SK-N-SH (cell line): Measurements from ENCODE around the gene STX11. TPM values are rescaled to one million over a fixed set of nuclear protein-coding genes. Genes with fewer than 3 reads are reported as not detected.

Source experiments
- CTCF ChIA-PET: fragments of 300-600, 350-600 bp; formaldehyde crosslinking; extraction: SDS; loops from one replicate; lab custom pipeline; 2021; lab: Yijun Ruan, JAX
- POLR2A ChIA-PET: fragments of 350-600 bp; sonication (Branson Sonifier 250); formaldehyde crosslinking; extraction: SDS; loops from one replicate; lab custom pipeline; 2020; ENCODE audit warnings: antibody characterized with exemption, inconsistent platforms; lab: Yijun Ruan, JAX
- DNase-seq: peaks from one replicate; pipeline ENCODE4 v3.0.0; 2012
- H2AFZ ChIP-seq: fragments of 200-600 bp; sonication (generic); 2 replicates; pipeline ENCODE4 v1.8.1; 2016; ENCODE audit warnings: antibody characterized with exemption, mild to moderate bottlenecking, low read depth
- H3F3A ChIP-seq: fragments of 200-600 bp; sonication (generic); replicated peaks from 2 replicates; pipeline ENCODE3; 2016; ENCODE audit warnings: antibody characterized with exemption, mild to moderate bottlenecking; ENCODE audit not compliant: insufficient read depth
- H3K27ac ChIP-seq, 2 experiments: fragments of 200-500 bp in 1 of 2; fragments of 200-600 bp in 1 of 2; sonication (Bioruptor generic) in 1 of 2; sonication (generic), shearing (Covaris generic) in 1 of 2; 2 replicates each; pipeline versions ENCODE4 v1.5.1 to v1.6.1; 2014 to 2016; ENCODE audit warnings: low read depth in 2 of 2, inconsistent platforms in 1 of 2, low read length in 1 of 2, mild to moderate bottlenecking in 1 of 2, mixed read lengths in 1 of 2
- H3K27me3 ChIP-seq: fragments of 200-600 bp; sonication (generic), shearing (Covaris generic); 2 replicates; pipeline ENCODE4 v1.6.1; 2016; ENCODE audit warnings: mixed run types; ENCODE audit not compliant: insufficient read depth
- H3K36me3 ChIP-seq, 2 experiments: fragments of 200-500 bp in 1 of 2; fragments of 200-600 bp in 1 of 2; sonication (Bioruptor generic) in 1 of 2; sonication (generic) in 1 of 2; replicated peaks in 1 of 2; 2 replicates each; pipeline versions ENCODE3 to v1.5.1; 2014 to 2016; ENCODE audit warnings: low read length in 1 of 2, mild to moderate bottlenecking in 1 of 2; ENCODE audit not compliant: insufficient read depth in 2 of 2, control insufficient read depth in 1 of 2
- H3K4me1 ChIP-seq, 2 experiments: fragments of 200-500 bp in 1 of 2; fragments of 200-600 bp in 1 of 2; sonication (Bioruptor generic) in 1 of 2; sonication (generic), shearing (Covaris generic) in 1 of 2; 2 replicates each; pipeline versions ENCODE4 v1.5.1 to v1.6.1; 2014 to 2016; ENCODE audit warnings: low read depth in 1 of 2, low read length in 1 of 2, mixed run types in 1 of 2; ENCODE audit not compliant: insufficient read depth in 2 of 2, control insufficient read depth in 1 of 2
- H3K4me2 ChIP-seq: fragments of 200-600 bp; sonication (generic), shearing (Covaris generic); 2 replicates; pipeline ENCODE4 v1.6.1; 2017; ENCODE audit warnings: mixed run types
- H3K4me3 ChIP-seq, 2 experiments: fragments of 200-500 bp in 1 of 2; fragments of 200-600 bp in 1 of 2; sonication (Bioruptor generic) in 1 of 2; sonication (generic), shearing (Covaris generic) in 1 of 2; 2 replicates each; pipeline versions ENCODE4 v1.5.1 to v1.8.1; 2014 to 2016; ENCODE audit warnings: low read depth in 2 of 2, inconsistent platforms in 1 of 2, low read length in 1 of 2, mild to moderate bottlenecking in 1 of 2, mixed read lengths in 1 of 2, moderate library complexity in 1 of 2
- H3K79me2 ChIP-seq: fragments of 200-600 bp; sonication (generic); 2 replicates; pipeline ENCODE4 v1.8.1; 2017; ENCODE audit warnings: mild to moderate bottlenecking; ENCODE audit not compliant: insufficient read depth
- H3K9ac ChIP-seq: fragments of 200-600 bp; sonication (generic); 2 replicates; pipeline ENCODE4 v1.6.1; 2017; ENCODE audit warnings: mixed run types
- H3K9me2 ChIP-seq: fragments of 200-600 bp; sonication (generic); 2 replicates; pipeline ENCODE4 v1.6.1; 2017; ENCODE audit warnings: mixed run types
- H3K9me3 ChIP-seq: fragments of 200-600 bp; sonication (generic); 2 replicates; pipeline ENCODE4 v1.6.1; 2017; ENCODE audit warnings: mixed run types, mild to moderate bottlenecking, moderate library complexity
- H4K20me1 ChIP-seq: fragments of 200-600 bp; sonication (generic); 2 replicates; pipeline ENCODE4 v1.6.1; 2017; ENCODE audit warnings: mild to moderate bottlenecking, mixed run types; ENCODE audit not compliant: insufficient read depth
- ELF1 ChIP-seq: IDR thresholded peaks from 2 replicates; pipeline ENCODE4 v1.4.0; 2012
- EP300 ChIP-seq, 2 experiments: IDR thresholded peaks; 2 replicates each; pipeline versions ENCODE4 v1.4.0 to v1.6.1; 2012; ENCODE audit warnings: borderline replicate concordance in 1 of 2, low read depth in 1 of 2, low read length in 1 of 2
- EZH2phosphoT487 ChIP-seq: fragments of 200-600 bp; sonication (generic); IDR thresholded peaks from 2 replicates; pipeline ENCODE4 v1.6.1; 2017; ENCODE audit warnings: low read depth, mixed run types, mild to moderate bottlenecking, antibody characterized with exemption, moderate library complexity, borderline replicate concordance
- FOXJ3 ChIP-seq: sonication (generic); formaldehyde crosslinking; IDR thresholded peaks from 2 replicates; pipeline ENCODE4 v1.5.1; 2020; ENCODE audit warnings: mild to moderate bottlenecking, missing genetic modification reagents
- GABPA ChIP-seq: IDR thresholded peaks from 2 replicates; pipeline ENCODE4 v1.4.0; 2012; ENCODE audit warnings: low read depth, mild to moderate bottlenecking
- NFIC ChIP-seq: IDR thresholded peaks from 2 replicates; pipeline ENCODE4 v1.4.0; 2012; ENCODE audit warnings: borderline replicate concordance
- NRF1 ChIP-seq: IDR thresholded peaks from 2 replicates; pipeline ENCODE4 v1.6.1; 2012; ENCODE audit warnings: low read depth, mild to moderate bottlenecking, low read length
- REST ChIP-seq: IDR thresholded peaks from 2 replicates; pipeline ENCODE4 v1.6.1; 2012; ENCODE audit warnings: mild to moderate bottlenecking, low read depth, low read length, moderate library complexity
- RFX5 ChIP-seq: IDR thresholded peaks from 2 replicates; pipeline ENCODE4 v1.6.1; 2012; ENCODE audit warnings: mild to moderate bottlenecking, improper control_type of control experiment, low read length
- RXRA ChIP-seq: IDR thresholded peaks from 2 replicates; pipeline ENCODE4 v1.4.0; 2012; ENCODE audit warnings: low read depth, mild to moderate bottlenecking, borderline replicate concordance
- SIN3A ChIP-seq: IDR thresholded peaks from 2 replicates; pipeline ENCODE4 v1.6.1; 2012; ENCODE audit warnings: low read depth, mild to moderate bottlenecking, low read length, moderate library complexity, borderline replicate concordance
- TCF12 ChIP-seq: IDR thresholded peaks from 2 replicates; pipeline ENCODE4 v1.4.0; 2012
- TEAD4 ChIP-seq: IDR thresholded peaks from 2 replicates; pipeline ENCODE4 v1.4.0; 2012; ENCODE audit warnings: mild to moderate bottlenecking, borderline replicate concordance; ENCODE audit not compliant: insufficient read depth
- USF1 ChIP-seq: IDR thresholded peaks from 2 replicates; pipeline ENCODE4 v1.4.0; 2012; ENCODE audit warnings: low read depth, borderline replicate concordance
- USF2 ChIP-seq: fragments of 150-350 bp; IDR thresholded peaks from 2 replicates; pipeline ENCODE4 v1.6.1; 2017; ENCODE audit warnings: antibody characterized with exemption, low read length, low read depth, borderline replicate concordance
- WGBS: methylation state at CpG from one replicate; pipeline ENCODE4 v1.1.6; 2017; ENCODE audit warnings: low lambda C conversion rate; 5-methylcytosine and 5-hydroxymethylcytosine counted together
- polyA plus RNA-seq, 3 experiments: library from polyadenylated mRNA; depleted of rRNA; stranded (reverse); fragments of >200 nt; gene quantifications; 2 replicates each; pipeline ENCODE4 v1.2.3, GENCODE V29; 2012

Gene STX11
- polyA plus RNA-seq, 1 of the 3 experiments (the other 2 are of a cell fraction), result 0.15 TPM

- no peaks in the 10 kb centered on the region for H3K27me3 ChIP-seq
- H4K20me1 ChIP-seq, result no peaks in the 10 kb centered on the region
- H3K79me2 ChIP-seq, result no peaks in the 10 kb centered on the region
- H2AFZ ChIP-seq, result no peak overlapping the region
- ChIA-PET POLR2A (no interaction called here), CTCF (no interaction called here)
- no peak overlapping the region for H3K4me3 ChIP-seq
- H3K9me3 ChIP-seq, result no peaks in the 10 kb centered on the region
- 29% methylated on average over 4 of the region's 4 CpGs for WGBS
- TF ChIP-seq NRF1, result no peak
- no peak for TF ChIP-seq EP300 (IDR thresholded peaks at IDR 0.05; ENCODE audit: borderline replicate concordance in 1 of 2, low read depth in 1 of 2, low read length in 1 of 2)
- TF ChIP-seq GABPA, result no peak
- TF ChIP-seq RFX5, result no peak
- no peak for TF ChIP-seq EZH2phosphoT487
- no peaks in the 10 kb centered on the region for H3K9me2 ChIP-seq
- no peaks in the 10 kb centered on the region for H3K36me3 ChIP-seq
- no peak overlapping the region for H3K27ac ChIP-seq
- no peaks in the 10 kb centered on the region; a peak in 1 of 4 replicates for H3K4me1 ChIP-seq
- H3K4me2 ChIP-seq, result no peak overlapping the region
- no peaks in the 10 kb centered on the region for H3F3A ChIP-seq
- no peak overlapping the region for H3K9ac ChIP-seq
- DNase-seq, result no peak
Observed at GRCh38 chr6:144185133-144185836, 35.0 kb downstream of the STX11 start.

- H3K27me3 ChIP-seq, result no peaks in the 10 kb centered on the region
- 48% methylated on average over 28 of the region's 79 CpGs for WGBS
- ChIA-PET CTCF (no interaction called here), POLR2A (no interaction called here)
- no peaks in the 10 kb centered on the region for H3K79me2 ChIP-seq
- no peak overlapping the region for H2AFZ ChIP-seq
- no peaks in the 10 kb centered on the region for H4K20me1 ChIP-seq
- DNase-seq, result no peak
- no peak for TF ChIP-seq ELF1
- no peak for TF ChIP-seq USF1
- no peak for TF ChIP-seq USF2
- no peak for TF ChIP-seq RXRA
- no peak for TF ChIP-seq TCF12
- TF ChIP-seq REST, result no peak
- TF ChIP-seq NFIC, result no peak
- TF ChIP-seq TEAD4, result no peak
- no peak for TF ChIP-seq SIN3A
- TF ChIP-seq FOXJ3 (CRISPR knock-in tag), result no peak
- no peaks in the 10 kb centered on the region for H3K36me3 ChIP-seq
- H3K9me2 ChIP-seq, result no peaks in the 10 kb centered on the region
- no peaks in the 10 kb centered on the region for H3K9me3 ChIP-seq
- H3K9ac ChIP-seq, result no peak overlapping the region
- no peak overlapping the region for H3K4me2 ChIP-seq
- H3F3A ChIP-seq, result no peaks in the 10 kb centered on the region
- no peak overlapping the region for H3K4me3 ChIP-seq
- no peak overlapping the region for H3K27ac ChIP-seq
- no peaks in the 10 kb centered on the region; a peak in 1 of 4 replicates for H3K4me1 ChIP-seq
Observed at GRCh38 chr6:144186817-144187625, 36.7 kb downstream of the STX11 start.
